ENCODE results near the gene PBX4. TPM values are rescaled to one million over a fixed set of nuclear protein-coding genes. Genes with fewer than 3 reads are reported as not detected.

The PBX4 gene
- total RNA-seq (2022; extraction: Qiagen RNA extraction) = 1.3 to 2.2 TPM (median 1.7 TPM) in 5 replicates

GRCh38 chr19:19618219-19619051 lies at the start of gene PBX4:
Gene PBX4, minus strand, starts transcription at chr19:19618687. Its CDS starts 58 bp downstream, at chr19:19618629.

GRCh38 chr19:19663256-19664120 lies 45.0 kb upstream of the PBX4 start, which contains the start of gene ATP13A1:
Gene ATP13A1, minus strand, starts transcription at chr19:19663676. Its CDS starts 10 bp downstream, at chr19:19663666.

GRCh38 chr19:19643158-19644053 lies 24.9 kb upstream of the PBX4 start, which contains the start of gene GMIP:
Gene GMIP, minus strand, starts transcription at chr19:19643657. Its CDS starts 128 bp downstream, at chr19:19643529.

GRCh38 chr19:19627621-19628500 lies 9.4 kb upstream of the PBX4 start, which contains the start of gene LPAR2:
Gene LPAR2, minus strand, starts transcription at chr19:19628220. Its CDS starts 945 bp downstream, at chr19:19627275.

GRCh38 chr19:19538061-19538784 lies 80.3 kb downstream of the PBX4 start, which contains the start of gene CILP2:
Gene CILP2, plus strand, starts transcription at chr19:19538265. Its CDS starts 85 bp downstream, at chr19:19538350.

GRCh38 chr19:19528721-19529490 lies 89.6 kb downstream of the PBX4 start, which contains the start of gene YJEFN3:
Gene YJEFN3, plus strand, starts transcription at chr19:19528911. Its CDS starts 22 bp downstream, at chr19:19528933.

GRCh38 chr19:19515642-19516519 lies 102.6 kb downstream of the PBX4 start, which contains the start of gene NDUFA13:
Gene NDUFA13, plus strand, starts transcription at chr19:19516225. Its CDS starts 14 bp downstream, at chr19:19516239.

GRCh38 chr19:19514881-19515641 lies 103.4 kb downstream of the PBX4 start, which contains the start of gene TSSK6:
Gene TSSK6, minus strand, starts transcription at chr19:19515548. Its CDS starts 121 bp downstream, at chr19:19515427.

Other genes starting within 250 kb of the PBX4 start
- 31.3 to 50.0 TPM (median 46.0 TPM) in 5 replicates for gene GATAD2A, start 213.0 kb downstream of the PBX4 start, total RNA-seq (2022; extraction: Qiagen RNA extraction)
- gene TSSK6, start 103.1 kb downstream of the PBX4 start, total RNA-seq (2022; extraction: Qiagen RNA extraction) = 0.66 to 2.2 TPM (median 1.9 TPM) in 5 replicates
- gene NDUFA13, start 102.5 kb downstream of the PBX4 start, total RNA-seq (2022; extraction: Qiagen RNA extraction) = 153 to 191 TPM (median 160 TPM) in 5 replicates
- 2.2 to 5.0 TPM (median 3.5 TPM) in 5 replicates for gene YJEFN3, start 89.8 kb downstream of the PBX4 start, total RNA-seq (2022; extraction: Qiagen RNA extraction)
- 0.13 to 0.24 TPM (median 0.15 TPM) in 5 replicates for gene CILP2, start 80.4 kb downstream of the PBX4 start, total RNA-seq (2022; extraction: Qiagen RNA extraction)
- 3.1 to 5.2 TPM (median 4.6 TPM) in 5 replicates for gene LPAR2, start 9.5 kb upstream of the PBX4 start, total RNA-seq (2022; extraction: Qiagen RNA extraction)
- 4.2 to 6.3 TPM (median 5.4 TPM) in 5 replicates for gene GMIP, start 25.0 kb upstream of the PBX4 start, total RNA-seq (2022; extraction: Qiagen RNA extraction)
- 22.1 to 34.8 TPM (median 29.7 TPM) in 5 replicates for gene ATP13A1, start 45.0 kb upstream of the PBX4 start, total RNA-seq (2022; extraction: Qiagen RNA extraction)
- gene ZNF101, start 50.2 kb upstream of the PBX4 start, total RNA-seq (2022; extraction: Qiagen RNA extraction) = 3.4 to 4.2 TPM (median 3.9 TPM) in 5 replicates
- 1.8 to 2.1 TPM (median 1.8 TPM) in 5 replicates for gene ZNF14, start 114.4 kb upstream of the PBX4 start, total RNA-seq (2022; extraction: Qiagen RNA extraction)
- gene ZNF506, start 203.1 kb upstream of the PBX4 start, total RNA-seq (2022; extraction: Qiagen RNA extraction) = 0.08 to 0.39 TPM (median 0.09 TPM) in 5 replicates
- gene ZNF253, start 247.2 kb upstream of the PBX4 start, total RNA-seq (2022; extraction: Qiagen RNA extraction) = not detected in 5 replicates